ENCODE measurements around the gene TXNDC11.

The TXNDC11 gene

GRCh38 chr16:11759163-11759834 lies 16.6 kb upstream of the TXNDC11 start:
- peaks cover 79% of the 10 kb centered on the region for H3K36me3 Mint-ChIP-seq (ENCODE audit: low read depth)
- no peak overlapping the region for H3K27ac Mint-ChIP-seq

GRCh38 chr16:11757671-11758545 lies 15.3 kb upstream of the TXNDC11 start:
- no peaks in the 10 kb centered on the region for H3K9me3 Mint-ChIP-seq
- H3K27me3 Mint-ChIP-seq, result no peaks in the 10 kb centered on the region
- H3K4me3 Mint-ChIP-seq, result no peak overlapping the region

More at GRCh38 chr16:11759163-11759834, 16.6 kb upstream of the TXNDC11 start:
- Mint-ChIP-seq H3K4me1 (ENCODE audit: low read depth) (no peaks in the 10 kb centered on the region), H3K4me3 (no peak overlapping the region), H3K27me3 (no peaks in the 10 kb centered on the region), H3K9me3 (no peaks in the 10 kb centered on the region)

DNA sequence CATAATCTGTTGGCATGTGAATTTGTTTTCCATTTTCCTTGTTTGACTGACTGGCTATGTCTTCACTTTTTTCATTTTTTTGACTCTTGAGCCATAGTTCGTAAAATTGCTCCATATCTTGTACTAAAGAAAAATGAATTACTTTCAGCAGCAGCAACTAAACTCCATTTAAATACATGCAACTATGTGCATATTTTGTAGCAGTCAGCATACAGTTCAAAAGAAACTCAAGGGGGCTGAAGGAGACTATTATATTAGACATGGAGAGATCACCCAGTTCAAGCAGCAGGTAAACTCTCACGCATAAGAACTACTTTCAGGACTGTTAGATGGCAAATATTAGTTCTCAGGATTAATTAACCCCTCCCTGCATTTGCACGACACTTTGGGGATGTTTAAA lies 13.6 kb upstream of the TXNDC11 start:
- Mint-ChIP-seq H3K4me1 (ENCODE audit: low read depth) (no peaks in the 10 kb centered on the region), H3K9me3 (no peaks in the 10 kb centered on the region), H3K27ac (no peak overlapping the region), H3K4me3 (no peak overlapping the region), H3K36me3 (ENCODE audit: low read depth) (peaks cover 77% of the 10 kb centered on the region), H3K27me3 (no peaks in the 10 kb centered on the region)

More at GRCh38 chr16:11757671-11758545, 15.3 kb upstream of the TXNDC11 start:
- Mint-ChIP-seq H3K27ac (no peak overlapping the region), H3K4me1 (ENCODE audit: low read depth) (no peaks in the 10 kb centered on the region), H3K36me3 (ENCODE audit: low read depth) (peaks cover 80% of the 10 kb centered on the region)

DNA sequence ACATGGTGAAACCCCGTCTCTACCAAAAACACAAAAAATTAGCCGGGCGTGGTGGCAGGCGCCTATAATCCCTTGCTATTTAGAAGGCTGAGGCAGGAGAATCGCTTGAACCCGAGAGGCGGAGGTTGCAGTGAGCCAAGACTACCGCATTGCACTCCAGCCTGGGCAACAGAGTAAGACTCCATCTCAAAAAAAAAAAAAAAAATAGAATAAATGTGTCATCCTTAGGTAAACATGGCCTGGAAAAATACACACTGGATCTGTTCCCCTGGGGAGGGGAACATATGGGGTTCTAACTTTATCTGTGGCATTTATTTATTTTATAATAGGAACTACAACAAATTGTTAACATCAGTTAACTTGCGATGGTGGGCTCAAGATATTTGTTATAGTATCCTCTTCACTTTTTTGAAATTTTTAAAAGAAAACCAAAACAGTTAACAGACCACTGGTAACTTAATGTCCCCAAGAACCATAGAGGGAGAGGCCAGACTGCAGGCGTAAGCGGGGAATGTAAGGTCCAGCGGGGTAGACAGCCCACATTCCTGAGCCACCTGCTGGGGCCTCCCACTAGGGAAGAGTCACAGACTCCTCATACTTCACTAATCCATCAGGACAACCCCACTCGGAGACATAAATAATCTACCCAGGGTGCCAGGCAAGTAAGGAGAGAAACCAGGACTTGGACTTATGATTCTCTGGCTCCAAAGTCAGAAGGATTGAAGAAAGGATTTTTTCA lies 12.5 kb upstream of the TXNDC11 start:
- no peaks in the 10 kb centered on the region for H3K9me3 Mint-ChIP-seq
- no peak overlapping the region for H3K4me3 Mint-ChIP-seq
- peaks cover 74% of the 10 kb centered on the region for H3K36me3 Mint-ChIP-seq (ENCODE audit: low read depth)
- H3K4me1 Mint-ChIP-seq (ENCODE audit: low read depth), result no peaks in the 10 kb centered on the region
- H3K27ac Mint-ChIP-seq, result no peak overlapping the region
- no peaks in the 10 kb centered on the region for H3K27me3 Mint-ChIP-seq

DNA sequence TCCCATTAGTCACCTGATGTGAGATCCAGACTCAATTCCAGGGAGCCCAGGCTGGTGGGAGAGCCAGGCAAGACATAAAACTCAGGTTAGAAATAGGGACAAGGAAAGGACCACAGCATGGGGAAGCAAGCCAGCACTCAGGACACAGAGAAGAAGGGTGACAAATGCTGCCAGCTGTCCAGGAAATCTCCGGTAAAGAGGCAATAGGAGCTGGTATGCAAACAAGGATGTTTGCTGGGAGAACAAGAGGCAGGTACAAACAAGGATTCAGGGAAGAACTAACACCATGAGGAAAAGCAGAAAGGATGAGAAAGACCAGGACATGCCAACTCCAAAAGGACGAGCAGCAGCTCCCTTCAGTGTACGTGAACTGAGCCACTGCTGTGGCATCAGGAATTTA lies 10.2 kb upstream of the TXNDC11 start:
- Mint-ChIP-seq H3K27ac (peak overlapping the region; percentile 17), H3K27me3 (no peaks in the 10 kb centered on the region), H3K9me3 (no peaks in the 10 kb centered on the region), H3K4me1 (ENCODE audit: low read depth) (no peaks in the 10 kb centered on the region), H3K4me3 (no peak overlapping the region), H3K36me3 (ENCODE audit: low read depth) (peaks cover 66% of the 10 kb centered on the region)

DNA sequence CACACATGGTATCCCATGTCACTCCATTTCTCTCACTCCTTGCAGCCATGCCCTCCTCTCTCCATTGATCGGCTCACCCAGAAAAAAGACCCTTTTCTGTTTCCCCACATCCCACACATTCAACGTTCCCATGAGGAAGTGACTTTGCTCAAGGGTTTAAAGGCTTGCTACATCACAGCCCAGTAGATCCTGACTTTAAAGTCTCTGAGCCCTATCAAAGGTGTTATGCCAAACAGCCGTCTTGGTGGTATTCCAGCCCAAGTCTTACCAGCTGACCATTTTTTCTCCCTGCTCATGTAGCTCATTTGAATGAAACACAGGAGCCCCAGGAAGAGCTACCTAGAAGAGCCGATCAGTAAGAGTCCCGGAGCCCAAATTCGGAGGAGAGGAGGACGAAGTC lies 7.4 kb upstream of the TXNDC11 start:
- Mint-ChIP-seq H3K4me3 (no peak overlapping the region), H3K36me3 (ENCODE audit: low read depth) (peaks cover 41% of the 10 kb centered on the region), H3K9me3 (no peaks in the 10 kb centered on the region), H3K4me1 (ENCODE audit: low read depth) (no peaks in the 10 kb centered on the region), H3K27me3 (no peaks in the 10 kb centered on the region), H3K27ac (no peak overlapping the region)

DNA sequence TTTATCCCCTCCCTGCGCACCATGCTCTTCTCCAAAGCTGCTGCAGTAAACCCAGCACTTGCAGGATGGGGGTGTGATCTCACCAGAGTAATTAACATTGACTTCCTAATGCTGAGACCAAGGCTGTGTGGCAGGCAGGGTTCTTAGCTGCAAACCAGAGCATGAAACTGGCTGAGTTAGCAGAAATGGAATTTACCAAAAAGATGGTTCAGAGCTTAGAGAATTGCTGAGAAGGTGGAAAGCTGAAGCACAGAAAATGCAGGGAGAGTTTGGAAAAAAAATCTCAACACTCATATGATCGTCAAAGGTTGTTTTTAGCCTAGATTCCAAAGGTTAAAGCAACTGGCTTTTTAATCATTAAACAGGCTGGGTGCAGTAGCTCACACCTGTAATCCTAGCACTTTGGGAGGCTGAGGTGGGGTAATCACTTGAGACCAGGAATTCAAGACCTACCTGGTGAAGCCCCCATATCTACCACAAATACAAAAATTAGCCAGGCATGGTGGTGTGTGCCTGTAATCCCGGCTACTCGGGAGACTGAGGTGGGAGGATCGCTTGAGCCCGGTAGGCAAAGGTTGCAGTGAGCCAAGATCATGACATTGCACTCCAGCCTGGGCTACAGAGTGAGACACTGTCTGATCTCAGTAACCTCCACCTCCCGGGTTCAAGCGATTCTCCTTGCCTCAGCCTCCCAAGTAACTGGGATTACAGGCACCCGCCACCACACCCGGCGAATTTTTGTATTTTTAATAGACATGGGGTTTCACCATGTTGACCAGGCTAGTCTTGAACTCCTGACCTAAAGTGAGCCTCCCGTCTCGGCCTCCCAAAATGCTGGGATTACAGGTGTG lies 6.0 kb upstream of the TXNDC11 start:
- Mint-ChIP-seq H3K4me1 (ENCODE audit: low read depth) (peaks cover 10% of the 10 kb centered on the region), H3K27me3 (no peaks in the 10 kb centered on the region), H3K4me3 (no peak overlapping the region), H3K9me3 (no peaks in the 10 kb centered on the region), H3K27ac (no peak overlapping the region), H3K36me3 (ENCODE audit: low read depth) (peaks cover 37% of the 10 kb centered on the region)

DNA sequence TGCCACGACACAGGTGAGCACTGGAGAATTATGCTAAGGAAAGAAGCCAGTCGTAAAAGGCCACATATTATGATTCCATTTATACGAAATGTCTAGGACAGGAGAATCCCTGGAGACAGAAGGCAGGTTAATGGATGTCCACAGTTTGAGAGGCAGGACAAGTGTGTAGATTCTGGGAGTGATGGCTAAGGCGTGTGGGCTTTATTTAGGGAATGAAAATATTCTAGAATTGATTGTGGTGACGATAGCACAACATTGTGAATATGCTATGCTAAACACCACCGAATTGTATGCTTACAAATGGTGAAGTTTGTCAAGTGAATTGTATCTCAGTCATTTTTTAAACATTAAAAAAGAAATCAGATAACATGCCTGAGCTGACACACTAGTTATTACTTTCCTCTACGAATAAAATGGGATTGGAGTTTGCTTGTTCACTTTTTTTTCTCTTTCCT lies 5.3 kb upstream of the TXNDC11 start:
- Mint-ChIP-seq H3K36me3 (ENCODE audit: low read depth) (peaks cover 32% of the 10 kb centered on the region), H3K4me1 (ENCODE audit: low read depth) (peaks cover 14% of the 10 kb centered on the region), H3K9me3 (no peaks in the 10 kb centered on the region), H3K27ac (no peak overlapping the region), H3K4me3 (no peak overlapping the region), H3K27me3 (no peaks in the 10 kb centered on the region)

DNA sequence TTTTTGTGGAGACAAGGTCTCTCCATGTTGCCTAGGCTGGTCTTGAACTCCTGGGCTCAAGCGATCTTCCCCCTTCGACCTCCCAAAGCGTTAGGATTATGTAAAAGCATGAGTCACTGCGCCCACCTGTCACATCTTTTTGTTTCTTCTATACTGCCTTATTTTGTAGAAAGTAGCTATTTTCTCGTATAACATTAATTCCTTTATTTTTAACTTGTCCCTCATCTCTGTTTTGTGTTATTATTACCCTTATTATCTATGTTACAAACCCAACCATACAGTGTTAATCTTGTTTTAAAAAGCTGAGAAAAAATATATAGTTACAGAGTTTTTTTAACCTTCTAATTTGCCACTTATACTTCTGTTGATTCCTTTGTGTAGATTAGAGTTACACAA lies 1.4 kb upstream of the TXNDC11 start:
- H3K36me3 Mint-ChIP-seq (ENCODE audit: low read depth), result peaks cover 20% of the 10 kb centered on the region
- H3K9me3 Mint-ChIP-seq, result no peaks in the 10 kb centered on the region
- peak overlapping the region; percentile 90 for H3K27ac Mint-ChIP-seq
- H3K4me3 Mint-ChIP-seq, result peak overlapping the region; percentile 89
- peaks cover 44% of the 10 kb centered on the region for H3K4me1 Mint-ChIP-seq (ENCODE audit: low read depth)
- no peaks in the 10 kb centered on the region for H3K27me3 Mint-ChIP-seq

DNA sequence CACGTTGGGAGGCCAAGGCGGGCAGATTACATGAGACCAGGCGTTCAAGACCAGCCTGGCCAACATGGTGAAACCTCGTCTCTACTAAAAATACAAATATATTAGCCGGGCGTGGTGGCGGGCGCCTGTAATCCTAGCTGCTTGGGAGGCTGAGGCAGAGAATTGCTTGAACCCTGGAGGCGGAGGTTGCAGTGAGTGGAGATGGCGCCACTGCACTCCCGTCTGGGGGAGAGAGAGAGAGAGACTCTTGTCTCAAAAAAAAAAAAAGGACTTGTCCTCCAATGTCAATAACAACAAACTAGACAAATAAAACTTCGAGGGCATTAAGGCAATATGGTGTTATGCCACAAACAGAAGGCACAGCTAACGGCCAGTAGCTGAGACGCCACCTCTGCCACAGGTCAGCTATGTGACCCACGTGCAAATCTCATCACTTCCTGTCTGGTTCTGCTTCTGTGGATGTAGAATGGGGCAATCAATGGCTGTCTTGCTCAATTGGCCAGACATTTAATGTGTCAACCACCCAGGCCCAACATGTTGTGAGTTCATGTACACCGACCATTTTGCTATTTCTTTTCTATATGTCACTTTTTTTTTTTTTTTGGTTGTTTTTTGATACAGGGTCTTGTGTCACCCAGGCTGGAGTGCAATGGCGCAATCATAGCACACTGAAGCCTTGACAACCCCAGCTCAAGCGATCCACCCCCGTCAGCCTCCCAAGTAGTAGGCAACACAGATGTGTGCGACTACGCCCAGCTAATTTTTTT lies 834 bp upstream of the TXNDC11 start:
- peak overlapping the region; percentile 89 for H3K4me3 Mint-ChIP-seq
- H3K4me1 Mint-ChIP-seq (ENCODE audit: low read depth), result peaks cover 50% of the 10 kb centered on the region
- peaks cover 24% of the 10 kb centered on the region for H3K36me3 Mint-ChIP-seq (ENCODE audit: low read depth)
- H3K27me3 Mint-ChIP-seq, result no peaks in the 10 kb centered on the region
- H3K9me3 Mint-ChIP-seq, result no peaks in the 10 kb centered on the region
- H3K27ac Mint-ChIP-seq, result peak overlapping the region; percentile 90

DNA sequence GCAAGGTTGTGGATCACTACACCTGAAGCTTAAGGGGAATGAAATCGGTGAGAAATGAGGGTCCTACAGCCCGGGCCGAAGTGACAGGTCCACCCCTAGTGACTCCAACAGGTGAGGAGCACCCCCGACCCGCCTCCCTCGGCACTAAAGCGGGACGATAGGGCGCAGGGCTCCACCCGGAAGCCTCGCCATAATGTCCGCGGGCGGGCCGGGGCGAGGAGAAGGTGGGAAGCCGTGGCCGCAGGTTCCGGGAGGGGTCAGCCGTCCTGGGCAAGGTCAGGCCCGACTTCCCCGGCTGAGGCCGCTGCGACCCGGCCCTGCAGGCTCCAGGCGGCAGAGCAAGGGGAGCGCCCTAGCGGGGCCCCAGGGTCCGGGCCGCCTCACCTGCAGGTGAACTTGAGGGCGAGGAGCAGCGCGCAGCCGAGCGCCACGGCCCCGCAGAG lies 543 bp downstream of the TXNDC11 start:
- Mint-ChIP-seq H3K9me3 (no peaks in the 10 kb centered on the region), H3K4me1 (ENCODE audit: low read depth) (peaks cover 58% of the 10 kb centered on the region), H3K4me3 (peak overlapping the region; percentile 92), H3K27me3 (no peaks in the 10 kb centered on the region), H3K27ac (peak overlapping the region; percentile 91), H3K36me3 (ENCODE audit: low read depth) (peaks cover 31% of the 10 kb centered on the region)

DNA sequence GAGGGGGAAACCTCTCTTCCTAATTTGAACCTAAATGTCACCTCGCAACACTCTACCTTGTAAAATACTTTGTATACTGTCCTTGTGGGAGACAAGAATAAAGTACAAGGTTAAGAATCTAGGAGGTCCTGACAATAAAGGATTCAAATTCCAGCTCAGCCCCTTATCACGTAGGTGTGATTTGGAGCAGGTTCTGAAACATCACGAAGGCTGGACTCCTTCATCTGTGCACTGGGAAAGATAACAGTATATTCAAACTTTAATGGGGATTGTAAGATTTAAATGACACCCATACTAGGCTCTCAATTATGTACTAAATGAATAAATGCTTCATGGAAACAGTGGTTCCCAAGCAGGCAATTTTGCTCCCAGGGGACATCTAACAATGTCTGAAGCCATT lies 2.1 kb downstream of the TXNDC11 start:
- Mint-ChIP-seq H3K4me3 (peak overlapping the region; percentile 92), H3K36me3 (ENCODE audit: low read depth) (peaks cover 37% of the 10 kb centered on the region), H3K27me3 (no peaks in the 10 kb centered on the region), H3K4me1 (ENCODE audit: low read depth) (peaks cover 62% of the 10 kb centered on the region), H3K27ac (peak overlapping the region; percentile 91), H3K9me3 (no peaks in the 10 kb centered on the region)

- Mint-ChIP-seq H3K36me3 (ENCODE audit: low read depth) (peaks cover 47% of the 10 kb centered on the region), H3K4me3 (peak overlapping the region; percentile 17), H3K9me3 (no peaks in the 10 kb centered on the region)
Observed at GRCh38 chr16:11738742-11739544, 3.7 kb downstream of the TXNDC11 start.

More at GRCh38 chr16:11738742-11739544, 3.7 kb downstream of the TXNDC11 start:
- Mint-ChIP-seq H3K4me1 (ENCODE audit: low read depth) (peaks cover 58% of the 10 kb centered on the region), H3K27me3 (no peaks in the 10 kb centered on the region), H3K27ac (no peak overlapping the region)
